SK-N-SH (cell line): ENCODE measurements around the gene ERRFI1. TPM values are rescaled to one million over a fixed set of nuclear protein-coding genes. Genes with fewer than 3 reads are reported as not detected.
A peak's percentile ranks its signal among the peaks of the same experiment; 100 is the strongest.

ENCODE experiments used
- CTCF ChIA-PET: fragments of 300-600, 350-600 bp; formaldehyde crosslinking; extraction: SDS; loops from one replicate; lab custom pipeline; 2021; lab: Yijun Ruan, JAX
- POLR2A ChIA-PET: fragments of 350-600 bp; sonication (Branson Sonifier 250); formaldehyde crosslinking; extraction: SDS; loops from one replicate; lab custom pipeline; 2020; ENCODE audit warnings: antibody characterized with exemption, inconsistent platforms; lab: Yijun Ruan, JAX
- DNase-seq: peaks from one replicate; pipeline ENCODE4 v3.0.0; 2012
- H2AFZ ChIP-seq: fragments of 200-600 bp; sonication (generic); 2 replicates; pipeline ENCODE4 v1.8.1; 2016; ENCODE audit warnings: antibody characterized with exemption, mild to moderate bottlenecking, low read depth
- H3F3A ChIP-seq: fragments of 200-600 bp; sonication (generic); replicated peaks from 2 replicates; pipeline ENCODE3; 2016; ENCODE audit warnings: antibody characterized with exemption, mild to moderate bottlenecking; ENCODE audit not compliant: insufficient read depth
- H3K27ac ChIP-seq, 2 experiments: fragments of 200-500 bp in 1 of 2; fragments of 200-600 bp in 1 of 2; sonication (Bioruptor generic) in 1 of 2; sonication (generic), shearing (Covaris generic) in 1 of 2; 2 replicates each; pipeline versions ENCODE4 v1.5.1 to v1.6.1; 2014 to 2016; ENCODE audit warnings: low read depth in 2 of 2, inconsistent platforms in 1 of 2, low read length in 1 of 2, mild to moderate bottlenecking in 1 of 2, mixed read lengths in 1 of 2
- H3K27me3 ChIP-seq: fragments of 200-600 bp; sonication (generic), shearing (Covaris generic); 2 replicates; pipeline ENCODE4 v1.6.1; 2016; ENCODE audit warnings: mixed run types; ENCODE audit not compliant: insufficient read depth
- H3K36me3 ChIP-seq, 2 experiments: fragments of 200-500 bp in 1 of 2; fragments of 200-600 bp in 1 of 2; sonication (Bioruptor generic) in 1 of 2; sonication (generic) in 1 of 2; replicated peaks in 1 of 2; 2 replicates each; pipeline versions ENCODE3 to v1.5.1; 2014 to 2016; ENCODE audit warnings: low read length in 1 of 2, mild to moderate bottlenecking in 1 of 2; ENCODE audit not compliant: insufficient read depth in 2 of 2, control insufficient read depth in 1 of 2
- H3K4me1 ChIP-seq, 2 experiments: fragments of 200-500 bp in 1 of 2; fragments of 200-600 bp in 1 of 2; sonication (Bioruptor generic) in 1 of 2; sonication (generic), shearing (Covaris generic) in 1 of 2; 2 replicates each; pipeline versions ENCODE4 v1.5.1 to v1.6.1; 2014 to 2016; ENCODE audit warnings: low read depth in 1 of 2, low read length in 1 of 2, mixed run types in 1 of 2; ENCODE audit not compliant: insufficient read depth in 2 of 2, control insufficient read depth in 1 of 2
- H3K4me2 ChIP-seq: fragments of 200-600 bp; sonication (generic), shearing (Covaris generic); 2 replicates; pipeline ENCODE4 v1.6.1; 2017; ENCODE audit warnings: mixed run types
- H3K4me3 ChIP-seq, 2 experiments: fragments of 200-500 bp in 1 of 2; fragments of 200-600 bp in 1 of 2; sonication (Bioruptor generic) in 1 of 2; sonication (generic), shearing (Covaris generic) in 1 of 2; 2 replicates each; pipeline versions ENCODE4 v1.5.1 to v1.8.1; 2014 to 2016; ENCODE audit warnings: low read depth in 2 of 2, inconsistent platforms in 1 of 2, low read length in 1 of 2, mild to moderate bottlenecking in 1 of 2, mixed read lengths in 1 of 2, moderate library complexity in 1 of 2
- H3K79me2 ChIP-seq: fragments of 200-600 bp; sonication (generic); 2 replicates; pipeline ENCODE4 v1.8.1; 2017; ENCODE audit warnings: mild to moderate bottlenecking; ENCODE audit not compliant: insufficient read depth
- H3K9ac ChIP-seq: fragments of 200-600 bp; sonication (generic); 2 replicates; pipeline ENCODE4 v1.6.1; 2017; ENCODE audit warnings: mixed run types
- H3K9me2 ChIP-seq: fragments of 200-600 bp; sonication (generic); 2 replicates; pipeline ENCODE4 v1.6.1; 2017; ENCODE audit warnings: mixed run types
- H3K9me3 ChIP-seq: fragments of 200-600 bp; sonication (generic); 2 replicates; pipeline ENCODE4 v1.6.1; 2017; ENCODE audit warnings: mixed run types, mild to moderate bottlenecking, moderate library complexity
- H4K20me1 ChIP-seq: fragments of 200-600 bp; sonication (generic); 2 replicates; pipeline ENCODE4 v1.6.1; 2017; ENCODE audit warnings: mild to moderate bottlenecking, mixed run types; ENCODE audit not compliant: insufficient read depth
- EP300 ChIP-seq, 2 experiments: IDR thresholded peaks; 2 replicates each; pipeline versions ENCODE4 v1.4.0 to v1.6.1; 2012; ENCODE audit warnings: borderline replicate concordance in 1 of 2, low read depth in 1 of 2, low read length in 1 of 2
- FOSL2 ChIP-seq: IDR thresholded peaks from 2 replicates; pipeline ENCODE4 v1.4.0; 2012; ENCODE audit warnings: low read depth, mild to moderate bottlenecking, moderate library complexity, borderline replicate concordance
- FOXJ3 ChIP-seq: sonication (generic); formaldehyde crosslinking; IDR thresholded peaks from 2 replicates; pipeline ENCODE4 v1.5.1; 2020; ENCODE audit warnings: mild to moderate bottlenecking, missing genetic modification reagents
- FOXM1 ChIP-seq: IDR thresholded peaks from 2 replicates; pipeline ENCODE4 v1.4.0; 2012; ENCODE audit warnings: low read depth, mild to moderate bottlenecking
- MEF2A ChIP-seq: IDR thresholded peaks from 2 replicates; pipeline ENCODE4 v1.4.0; 2012; ENCODE audit warnings: low read depth, borderline replicate concordance
- NFIC ChIP-seq: IDR thresholded peaks from 2 replicates; pipeline ENCODE4 v1.4.0; 2012; ENCODE audit warnings: borderline replicate concordance
- RAD21 ChIP-seq: IDR thresholded peaks from 2 replicates; pipeline ENCODE4 v1.6.1; 2012; ENCODE audit warnings: mild to moderate bottlenecking, low read length
- RFX5 ChIP-seq: IDR thresholded peaks from 2 replicates; pipeline ENCODE4 v1.6.1; 2012; ENCODE audit warnings: mild to moderate bottlenecking, improper control_type of control experiment, low read length
- SIN3A ChIP-seq: IDR thresholded peaks from 2 replicates; pipeline ENCODE4 v1.6.1; 2012; ENCODE audit warnings: low read depth, mild to moderate bottlenecking, low read length, moderate library complexity, borderline replicate concordance
- WGBS: methylation state at CpG from one replicate; pipeline ENCODE4 v1.1.6; 2017; ENCODE audit warnings: low lambda C conversion rate; 5-methylcytosine and 5-hydroxymethylcytosine counted together
- polyA plus RNA-seq, 3 experiments: library from polyadenylated mRNA; depleted of rRNA; stranded (reverse); fragments of >200 nt; gene quantifications; 2 replicates each; pipeline ENCODE4 v1.2.3, GENCODE V29; 2012
- TF ChIP-seq, protein P1 (sequence below): IDR thresholded peaks from 2 replicates; pipeline ENCODE4 v1.4.0; 2012; ENCODE audit warnings: low read depth
- TF ChIP-seq, protein P2 (sequence below): fragments of 150-350 bp; IDR thresholded peaks from 2 replicates; pipeline ENCODE4 v1.6.1; 2017; ENCODE audit warnings: antibody characterized with exemption, low read length, low read depth, borderline replicate concordance
- TF ChIP-seq, protein P3 (sequence below): IDR thresholded peaks from 2 replicates; pipeline ENCODE4; 2012
- TF ChIP-seq, protein P4 (sequence below): IDR thresholded peaks from 2 replicates; pipeline ENCODE4 v1.6.1; 2012; ENCODE audit warnings: mild to moderate bottlenecking, low read depth, low read length, moderate library complexity

Gene ERRFI1
- polyA plus RNA-seq, 1 of the 3 experiments (the other 2 are of a cell fraction): 65.6 TPM

DNA sequence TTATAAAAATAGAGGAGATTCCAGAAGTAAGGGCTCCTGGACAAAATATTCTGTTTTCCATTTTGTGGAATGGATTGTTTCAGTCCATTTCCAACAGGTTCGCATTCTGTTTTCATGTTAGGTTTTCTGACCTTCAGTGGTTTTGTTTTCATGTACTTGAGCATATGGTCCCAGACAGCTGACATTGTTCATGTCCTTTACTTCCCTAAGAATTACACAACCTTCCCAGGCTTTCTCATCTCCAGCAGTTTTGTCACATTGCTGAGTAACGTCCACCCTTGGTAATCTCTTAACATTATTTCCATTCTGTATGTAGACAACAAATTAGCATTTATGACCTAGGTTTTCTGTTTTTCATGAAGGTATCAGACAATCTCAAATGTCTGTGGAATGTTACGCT, 21.0 kb upstream of the ERRFI1 start:
- no peak overlapping the region for H2AFZ ChIP-seq
- H3K27me3 ChIP-seq: no peaks in the 10 kb centered on the region
- peak overlapping the region; percentile 39; the same call in 1 of the 2 replicates for H3K4me2 ChIP-seq
- no peaks in the 10 kb centered on the region for H4K20me1 ChIP-seq
- ChIA-PET POLR2A (no interaction called here), CTCF (interaction anchor here (0.9 kb wide), 1 partner anchor 267 kb away, joined by 3 read pairs; no protein-coding TSS in a partner anchor)
- peaks cover 37% of the 10 kb centered on the region for H3F3A ChIP-seq
- peaks cover 5 to 26% of the 10 kb centered on the region in 2 experiments; a peak in 3 of 4 replicates for H3K4me1 ChIP-seq
- H3K79me2 ChIP-seq: no peaks in the 10 kb centered on the region
- DNase-seq: no peak
- peaks cover 2% of the 10 kb centered on the region; the same call in 1 of the 2 replicates for H3K9me3 ChIP-seq
- TF ChIP-seq SIN3A: no peak
- TF ChIP-seq, protein P1, sequence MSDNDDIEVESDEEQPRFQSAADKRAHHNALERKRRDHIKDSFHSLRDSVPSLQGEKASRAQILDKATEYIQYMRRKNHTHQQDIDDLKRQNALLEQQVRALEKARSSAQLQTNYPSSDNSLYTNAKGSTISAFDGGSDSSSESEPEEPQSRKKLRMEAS: no peak
- no peak for TF ChIP-seq RFX5
- TF ChIP-seq FOXJ3 (CRISPR knock-in tag): no peak
- no peak for TF ChIP-seq EP300 (IDR thresholded peaks at IDR 0.05; ENCODE audit: borderline replicate concordance in 1 of 2, low read depth in 1 of 2, low read length in 1 of 2)
- TF ChIP-seq, protein P2, sequence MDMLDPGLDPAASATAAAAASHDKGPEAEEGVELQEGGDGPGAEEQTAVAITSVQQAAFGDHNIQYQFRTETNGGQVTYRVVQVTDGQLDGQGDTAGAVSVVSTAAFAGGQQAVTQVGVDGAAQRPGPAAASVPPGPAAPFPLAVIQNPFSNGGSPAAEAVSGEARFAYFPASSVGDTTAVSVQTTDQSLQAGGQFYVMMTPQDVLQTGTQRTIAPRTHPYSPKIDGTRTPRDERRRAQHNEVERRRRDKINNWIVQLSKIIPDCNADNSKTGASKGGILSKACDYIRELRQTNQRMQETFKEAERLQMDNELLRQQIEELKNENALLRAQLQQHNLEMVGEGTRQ: no peak
- no peak for TF ChIP-seq RAD21
- TF ChIP-seq, protein P3, sequence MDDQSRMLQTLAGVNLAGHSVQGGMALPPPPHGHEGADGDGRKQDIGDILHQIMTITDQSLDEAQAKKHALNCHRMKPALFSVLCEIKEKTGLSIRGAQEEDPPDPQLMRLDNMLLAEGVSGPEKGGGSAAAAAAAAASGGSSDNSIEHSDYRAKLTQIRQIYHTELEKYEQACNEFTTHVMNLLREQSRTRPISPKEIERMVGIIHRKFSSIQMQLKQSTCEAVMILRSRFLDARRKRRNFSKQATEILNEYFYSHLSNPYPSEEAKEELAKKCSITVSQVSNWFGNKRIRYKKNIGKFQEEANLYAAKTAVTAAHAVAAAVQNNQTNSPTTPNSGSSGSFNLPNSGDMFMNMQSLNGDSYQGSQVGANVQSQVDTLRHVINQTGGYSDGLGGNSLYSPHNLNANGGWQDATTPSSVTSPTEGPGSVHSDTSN: no peak
- peak overlapping the region; percentile 77 to 94 for H3K27ac ChIP-seq
- whole genome bisulfite sequencing: 57% methylated on average over 3 of the region's 3 CpGs
- no peak overlapping the region for H3K4me3 ChIP-seq
- H3K9ac ChIP-seq: peak overlapping the region; percentile 61; the same call in 1 of the 2 replicates
- no peaks in the 10 kb centered on the region for H3K9me2 ChIP-seq
- H3K36me3 ChIP-seq: no peaks in the 10 kb centered on the region

DNA sequence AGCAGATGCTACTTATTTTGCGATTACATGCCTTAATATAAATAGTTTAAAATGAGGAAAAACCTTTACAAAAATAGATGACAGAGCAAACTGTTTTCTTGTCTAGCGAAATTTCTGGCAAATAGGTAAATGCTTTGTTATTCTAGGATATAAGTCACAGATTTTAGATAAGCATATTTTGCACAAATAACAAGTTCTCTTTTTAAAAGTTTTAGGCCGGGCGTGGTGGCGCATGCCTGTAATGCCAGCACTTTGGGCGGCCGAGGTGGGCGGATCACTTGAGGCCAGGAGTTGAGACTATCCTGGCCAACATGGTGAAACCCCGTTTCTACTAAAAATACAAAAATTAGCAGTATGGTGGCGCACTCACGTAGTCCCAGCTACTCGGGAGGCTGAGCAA, 20.3 kb upstream of the ERRFI1 start:
- H3K4me2 ChIP-seq: peak overlapping the region; percentile 24; the same call in 1 of the 2 replicates
- H3K27me3 ChIP-seq: no peaks in the 10 kb centered on the region
- peaks cover 44% of the 10 kb centered on the region for H3F3A ChIP-seq
- H3K9me3 ChIP-seq: peaks cover 8% of the 10 kb centered on the region; the same call in 1 of the 2 replicates
- H3K4me1 ChIP-seq: peaks cover 5 to 26% of the 10 kb centered on the region in 2 experiments; a peak in 3 of 4 replicates
- DNase-seq: no peak
- 89% methylated on average over 12 of the region's 12 CpGs for WGBS
- no peaks in the 10 kb centered on the region for H3K36me3 ChIP-seq
- TF ChIP-seq MEF2A: no peak
- TF ChIP-seq FOXJ3 (CRISPR knock-in tag): no peak
- TF ChIP-seq, protein P4, sequence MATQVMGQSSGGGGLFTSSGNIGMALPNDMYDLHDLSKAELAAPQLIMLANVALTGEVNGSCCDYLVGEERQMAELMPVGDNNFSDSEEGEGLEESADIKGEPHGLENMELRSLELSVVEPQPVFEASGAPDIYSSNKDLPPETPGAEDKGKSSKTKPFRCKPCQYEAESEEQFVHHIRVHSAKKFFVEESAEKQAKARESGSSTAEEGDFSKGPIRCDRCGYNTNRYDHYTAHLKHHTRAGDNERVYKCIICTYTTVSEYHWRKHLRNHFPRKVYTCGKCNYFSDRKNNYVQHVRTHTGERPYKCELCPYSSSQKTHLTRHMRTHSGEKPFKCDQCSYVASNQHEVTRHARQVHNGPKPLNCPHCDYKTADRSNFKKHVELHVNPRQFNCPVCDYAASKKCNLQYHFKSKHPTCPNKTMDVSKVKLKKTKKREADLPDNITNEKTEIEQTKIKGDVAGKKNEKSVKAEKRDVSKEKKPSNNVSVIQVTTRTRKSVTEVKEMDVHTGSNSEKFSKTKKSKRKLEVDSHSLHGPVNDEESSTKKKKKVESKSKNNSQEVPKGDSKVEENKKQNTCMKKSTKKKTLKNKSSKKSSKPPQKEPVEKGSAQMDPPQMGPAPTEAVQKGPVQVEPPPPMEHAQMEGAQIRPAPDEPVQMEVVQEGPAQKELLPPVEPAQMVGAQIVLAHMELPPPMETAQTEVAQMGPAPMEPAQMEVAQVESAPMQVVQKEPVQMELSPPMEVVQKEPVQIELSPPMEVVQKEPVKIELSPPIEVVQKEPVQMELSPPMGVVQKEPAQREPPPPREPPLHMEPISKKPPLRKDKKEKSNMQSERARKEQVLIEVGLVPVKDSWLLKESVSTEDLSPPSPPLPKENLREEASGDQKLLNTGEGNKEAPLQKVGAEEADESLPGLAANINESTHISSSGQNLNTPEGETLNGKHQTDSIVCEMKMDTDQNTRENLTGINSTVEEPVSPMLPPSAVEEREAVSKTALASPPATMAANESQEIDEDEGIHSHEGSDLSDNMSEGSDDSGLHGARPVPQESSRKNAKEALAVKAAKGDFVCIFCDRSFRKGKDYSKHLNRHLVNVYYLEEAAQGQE: no peak
- no peak for TF ChIP-seq FOSL2
- no peak for TF ChIP-seq FOXM1
- no peak for TF ChIP-seq NFIC
- TF ChIP-seq, protein P3: no peak
- no peak overlapping the region for H3K9ac ChIP-seq
- peak overlapping the region; percentile 3 to 94; a peak in 3 of 4 replicates for H3K27ac ChIP-seq
- no peak overlapping the region for H2AFZ ChIP-seq
- H3K9me2 ChIP-seq: no peaks in the 10 kb centered on the region
- ChIA-PET POLR2A (no interaction called here), CTCF (no interaction called here)
- H3K79me2 ChIP-seq: no peaks in the 10 kb centered on the region
- H4K20me1 ChIP-seq: no peaks in the 10 kb centered on the region
- no peak overlapping the region for H3K4me3 ChIP-seq
